HG03103 (cell line): ENCODE measurements around the gene KATNB1.
"Not testable (repeated sequence)": the region's sequence is repeated elsewhere in the genome, so short reads cannot be mapped to it uniquely, and the experiment has no call there.

Experiments
- ATAC-seq: cut with Tn5 transposase; IDR thresholded peaks from one replicate; pipeline ENCODE4 v1.9.1; 2021; ENCODE audit warnings: low read depth; ENCODE audit not compliant: unreplicated experiment

The KATNB1 gene

DNA sequence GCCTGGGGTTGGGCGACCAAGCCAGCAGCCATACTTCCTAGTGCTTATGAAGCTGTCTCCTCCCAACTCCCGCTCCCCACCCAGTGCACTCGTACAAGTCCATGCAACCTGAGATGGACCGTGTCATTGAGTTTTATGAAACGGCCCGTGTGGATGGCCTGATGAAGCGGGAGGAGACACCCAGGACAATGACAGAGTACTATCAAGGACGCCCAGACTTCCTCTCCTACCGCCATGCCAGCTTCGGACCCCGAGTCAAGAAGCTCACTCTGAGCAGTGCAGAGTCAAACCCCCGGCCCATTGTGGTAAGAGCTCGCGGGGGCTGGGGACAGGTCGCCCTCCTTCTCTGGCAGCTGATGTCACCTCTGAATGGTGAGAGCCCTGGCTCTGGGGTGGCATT is 11.0 kb upstream of the KATNB1 start:
- ATAC-seq: no peak

- no peak for ATAC-seq
Observed at GRCh38 chr16:57725151-57725550, 10.4 kb upstream of the KATNB1 start.

GRCh38 chr16:57725554-57725953 is 10.0 kb upstream of the KATNB1 start:
- no peak for ATAC-seq

DNA sequence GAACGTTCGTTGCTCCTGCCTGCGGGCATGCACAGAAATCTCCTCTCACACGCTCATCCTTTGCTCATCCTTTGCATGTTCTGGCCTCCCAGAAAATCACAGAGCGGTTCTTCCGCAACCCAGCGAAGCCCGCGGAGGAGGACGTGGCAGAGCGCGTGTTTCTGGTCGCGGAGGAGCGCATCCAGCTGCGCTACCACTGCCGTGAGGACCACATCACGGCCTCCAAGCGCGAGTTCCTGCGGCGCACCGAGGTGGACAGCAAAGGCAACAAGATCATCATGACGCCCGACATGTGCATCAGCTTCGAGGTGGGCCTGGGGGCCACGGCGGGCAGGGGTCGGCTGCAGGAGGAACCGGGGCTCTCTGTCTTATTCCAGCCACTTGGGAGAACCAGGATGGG is 9.6 kb upstream of the KATNB1 start:
- ATAC-seq: no peak

DNA sequence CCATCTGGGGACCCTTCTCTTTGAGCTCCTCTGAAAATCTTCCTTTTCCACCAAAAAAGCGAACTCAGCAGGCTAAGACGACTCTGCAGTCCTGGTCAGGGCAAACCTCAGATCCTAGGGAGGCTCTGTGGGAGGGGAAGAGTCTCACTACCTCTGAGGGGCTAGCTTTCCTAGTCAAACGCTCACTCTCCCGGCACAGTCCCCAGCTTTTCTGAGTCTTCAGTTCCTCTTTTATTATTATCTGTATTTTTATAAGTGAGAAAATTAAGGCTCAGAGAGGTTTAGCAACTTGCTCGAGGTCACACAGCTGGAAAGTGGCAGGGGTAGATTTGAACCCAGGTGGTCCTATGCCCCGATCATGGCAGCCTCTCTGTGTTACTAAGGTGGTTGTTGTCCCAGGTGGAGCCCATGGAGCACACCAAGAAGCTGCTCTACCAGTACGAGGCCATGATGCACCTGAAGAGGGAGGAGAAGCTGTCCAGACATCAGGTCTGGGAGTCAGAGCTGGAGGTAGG is 9.1 kb upstream of the KATNB1 start:
- ATAC-seq: no peak

GRCh38 chr16:57727610-57728009 is 8.0 kb upstream of the KATNB1 start:
- no peak for ATAC-seq

GRCh38 chr16:57728336-57729181 is 7.0 kb upstream of the KATNB1 start:
- no peak for ATAC-seq

- ATAC-seq: no peak
Observed at GRCh38 chr16:57729182-57729484, 6.4 kb upstream of the KATNB1 start.

- not testable (repeated sequence) for ATAC-seq
Observed at GRCh38 chr16:57729852-57730251, 5.7 kb upstream of the KATNB1 start.

GRCh38 chr16:57730771-57731730 is 4.5 kb upstream of the KATNB1 start:
- no peak for ATAC-seq

DNA sequence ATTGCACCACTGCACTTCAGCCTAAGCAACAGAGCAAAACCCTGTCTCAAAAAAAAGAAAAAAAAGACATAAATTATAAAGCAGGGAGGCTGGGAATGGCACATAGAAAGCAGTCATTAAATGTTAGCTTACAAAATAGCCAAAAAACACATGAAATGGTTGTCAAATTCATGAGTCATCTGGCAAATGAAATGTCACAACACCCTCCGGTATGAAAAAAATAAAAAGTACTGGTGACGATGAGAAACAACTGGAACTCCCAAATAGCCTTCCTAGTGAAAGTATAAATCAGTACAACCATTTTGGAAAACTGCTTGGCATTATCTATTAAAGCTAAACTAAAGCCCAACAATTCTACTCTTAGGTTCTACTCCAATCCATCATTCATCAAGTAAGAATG is 3.5 kb upstream of the KATNB1 start:
- no peak for ATAC-seq

- no peak for ATAC-seq
Observed at GRCh38 chr16:57732714-57733113, 2.9 kb upstream of the KATNB1 start.

- no peak for ATAC-seq
Observed at GRCh38 chr16:57734308-57734924, 1.2 kb upstream of the KATNB1 start.

DNA sequence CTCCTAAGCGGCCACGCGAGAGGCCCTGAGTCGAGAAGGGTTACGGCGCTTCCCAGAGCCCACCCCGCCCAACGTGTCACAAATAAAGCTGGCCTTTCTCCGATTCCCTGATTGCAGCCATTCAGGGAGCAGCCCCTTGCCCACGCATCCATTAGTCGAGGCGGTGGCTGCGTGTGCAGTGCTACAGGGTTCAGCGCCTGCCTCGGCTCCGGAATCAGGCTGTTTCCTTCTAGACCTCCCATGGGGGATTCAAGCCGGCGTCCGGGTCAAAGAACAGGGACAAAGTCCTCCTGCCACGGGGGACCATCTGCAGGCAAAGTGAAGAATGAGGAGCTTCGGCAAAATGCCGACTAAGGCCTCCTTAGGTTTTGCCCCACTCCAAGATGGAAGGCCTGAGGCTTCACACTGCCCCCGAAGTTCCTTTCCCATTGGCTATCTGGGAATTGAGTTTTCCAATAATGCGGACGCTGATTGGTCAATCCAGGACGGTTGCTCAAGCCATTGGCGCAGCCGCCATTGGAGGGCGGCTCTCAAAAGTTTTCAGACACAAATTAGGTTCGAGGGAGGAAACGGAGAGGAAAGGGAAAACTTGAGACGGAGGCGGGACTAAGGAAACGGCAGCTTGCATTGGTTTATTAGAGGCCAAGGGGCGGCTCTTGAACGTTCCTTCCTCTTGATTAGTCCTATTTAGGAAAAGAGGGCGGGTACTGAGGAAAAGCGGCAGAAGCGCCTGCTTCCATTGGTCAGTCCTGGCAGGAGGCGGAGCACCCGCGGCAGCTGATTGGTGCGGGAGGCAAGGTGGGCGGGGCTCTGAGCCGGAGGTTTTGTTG is 430 bp upstream of the KATNB1 start:
- ATAC-seq: peak; percentile 74

DNA sequence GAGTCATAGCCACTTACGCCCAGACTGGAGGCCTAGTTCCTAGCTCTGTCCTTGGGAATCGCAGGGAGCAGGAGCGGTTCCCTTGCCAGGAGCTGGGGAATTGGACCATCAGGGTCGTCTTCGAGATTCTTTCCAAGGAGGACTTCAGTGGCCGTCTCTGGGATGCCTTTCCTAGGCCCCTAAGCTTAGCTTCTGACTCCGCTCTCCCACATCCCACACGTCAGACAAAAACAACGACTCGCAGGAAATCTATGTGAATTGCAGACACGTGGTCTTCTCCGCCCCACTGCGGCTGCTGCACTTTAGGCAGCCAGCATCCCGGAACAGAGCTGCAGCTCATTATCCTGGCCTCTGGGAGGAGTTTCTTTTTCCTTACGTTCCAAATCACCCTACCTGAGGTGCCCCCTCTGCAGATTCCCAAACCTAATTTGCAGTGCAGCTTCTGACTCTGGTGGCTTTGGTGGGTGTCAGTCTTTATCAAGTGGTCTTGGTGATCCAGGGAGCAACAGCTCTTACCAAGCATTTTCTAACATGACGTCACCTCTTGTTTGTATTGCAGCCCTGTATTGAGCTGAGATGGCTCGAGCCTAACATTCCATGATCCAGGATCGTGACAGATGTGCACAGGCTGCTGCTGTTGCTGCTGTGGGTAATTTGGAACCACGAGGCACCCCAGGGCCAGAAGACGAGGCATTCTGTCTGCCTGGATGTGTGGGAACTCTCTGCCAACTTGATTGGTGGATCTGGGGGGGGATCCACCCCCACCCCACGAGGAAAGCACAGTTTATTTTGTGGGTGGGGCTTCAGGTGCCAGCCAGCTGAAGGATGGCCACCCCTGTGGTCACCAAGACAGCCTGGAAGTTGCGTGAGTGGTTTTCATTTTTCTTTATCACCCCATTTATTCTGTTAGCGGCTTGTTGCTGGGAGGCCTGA is 1.1 kb downstream of the KATNB1 start:
- ATAC-seq: no peak

- no peak for ATAC-seq
Observed at GRCh38 chr16:57738844-57739243, 3.3 kb downstream of the KATNB1 start.

DNA sequence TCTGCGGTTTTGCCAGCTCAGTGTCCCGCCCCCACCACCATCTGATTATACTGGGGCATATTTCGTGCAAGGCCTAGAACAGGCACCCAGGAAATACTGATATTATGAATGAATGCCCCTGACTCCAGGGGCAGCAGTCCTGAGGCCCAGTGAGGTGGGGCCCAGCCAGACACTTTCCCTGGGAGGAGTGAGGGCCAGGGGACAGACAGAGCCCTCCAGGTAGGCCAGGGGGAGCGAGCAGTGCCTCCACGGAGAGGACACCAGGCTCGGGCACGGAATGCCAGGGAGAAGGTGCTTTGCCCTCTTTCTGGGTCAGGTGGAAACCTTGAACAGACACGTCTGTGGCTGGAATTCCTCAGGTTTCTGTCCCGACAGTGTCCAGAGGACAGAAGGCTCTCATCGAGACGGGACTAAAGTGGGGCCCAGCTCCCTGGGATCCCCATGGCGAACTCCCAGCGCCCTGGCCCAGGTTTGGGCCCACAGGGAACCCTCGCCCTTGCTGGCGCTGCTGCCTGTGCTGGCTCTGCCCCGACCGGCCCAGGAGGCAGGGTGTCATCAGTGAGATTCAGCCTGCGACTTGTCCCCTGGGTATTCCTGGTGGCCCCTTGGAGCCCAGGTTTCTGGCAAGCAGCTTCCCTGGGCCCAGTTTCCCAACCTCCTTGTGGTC is 4.3 kb downstream of the KATNB1 start:
- ATAC-seq: no peak

DNA sequence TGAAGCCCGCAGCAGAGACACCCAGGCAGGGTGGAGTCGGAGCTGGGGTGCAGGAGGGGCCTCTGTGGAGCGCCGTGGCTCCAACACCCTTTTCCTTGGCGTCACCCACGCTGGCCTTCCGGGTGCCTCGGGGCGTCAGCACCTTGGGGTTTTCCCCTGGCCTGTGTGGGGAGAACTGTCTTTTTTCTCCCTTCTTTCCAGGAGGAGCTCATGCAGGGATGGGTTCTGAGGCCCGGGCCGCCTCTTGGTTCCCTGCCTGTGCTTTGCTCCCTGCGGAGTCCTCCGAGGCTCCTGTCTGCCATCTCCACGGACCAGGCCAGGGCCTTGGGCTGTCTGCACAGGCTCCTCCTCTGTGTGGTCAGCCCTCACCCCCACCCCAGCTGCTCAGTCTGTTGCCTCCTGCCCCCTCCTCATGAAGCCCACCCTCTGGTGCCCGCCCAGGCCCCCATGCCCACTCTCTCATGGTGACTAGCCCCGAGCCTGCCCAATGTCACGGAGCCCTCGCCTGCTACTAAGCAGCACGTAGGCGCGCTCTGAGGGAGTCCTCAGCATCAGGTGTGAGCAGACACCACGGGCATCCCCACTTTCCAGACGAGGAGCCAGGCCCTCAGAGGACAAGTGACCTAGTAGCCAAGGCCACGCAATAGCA is 5.0 kb downstream of the KATNB1 start:
- no peak for ATAC-seq
